Measurements from ENCODE around the gene CCDC85A. TPM values are rescaled to one million over a fixed set of nuclear protein-coding genes. Genes with fewer than 3 reads are reported as not detected.

The CCDC85A gene
- total RNA-seq, 4 donors from 2014 or later: 2.7 to 3.7 (median 3.6) TPM

DNA sequence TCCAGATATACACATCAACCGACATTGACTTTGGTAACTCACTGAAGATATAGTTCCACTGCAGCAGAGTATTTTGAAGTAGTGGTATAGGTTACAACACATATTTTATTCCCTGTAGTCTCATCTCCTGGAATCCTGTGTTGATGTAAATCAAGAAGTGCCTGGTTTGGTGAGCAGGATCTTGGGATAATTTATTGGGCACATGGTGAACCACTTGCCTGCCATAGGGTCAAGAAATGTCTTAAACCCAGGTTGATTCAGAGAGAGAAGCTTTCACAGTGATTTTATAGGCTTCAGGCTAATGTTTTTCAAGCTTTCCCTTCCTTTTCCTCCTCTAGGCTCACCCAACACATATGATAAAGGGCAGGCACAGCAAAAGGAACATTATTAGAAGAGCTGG, 24.6 kb downstream of the CCDC85A start:
- WGBS, 2 donors: 87 to 97% methylated on average over 1 of the region's 1 CpG
- DNase-seq (ENCODE audit: low spot score in 2 of 2): no peak
- no peak overlapping the region for H3K4me3 ChIP-seq (ENCODE audit: low read depth, poor library complexity, severe bottlenecking)
- intact Hi-C loops (cut with DNase I; ENCODE audit: low total_unique reads): no loop called here
- no peak for TF ChIP-seq POLR2A (IDR thresholded peaks at IDR 0.05)
- TF ChIP-seq, protein P1, sequence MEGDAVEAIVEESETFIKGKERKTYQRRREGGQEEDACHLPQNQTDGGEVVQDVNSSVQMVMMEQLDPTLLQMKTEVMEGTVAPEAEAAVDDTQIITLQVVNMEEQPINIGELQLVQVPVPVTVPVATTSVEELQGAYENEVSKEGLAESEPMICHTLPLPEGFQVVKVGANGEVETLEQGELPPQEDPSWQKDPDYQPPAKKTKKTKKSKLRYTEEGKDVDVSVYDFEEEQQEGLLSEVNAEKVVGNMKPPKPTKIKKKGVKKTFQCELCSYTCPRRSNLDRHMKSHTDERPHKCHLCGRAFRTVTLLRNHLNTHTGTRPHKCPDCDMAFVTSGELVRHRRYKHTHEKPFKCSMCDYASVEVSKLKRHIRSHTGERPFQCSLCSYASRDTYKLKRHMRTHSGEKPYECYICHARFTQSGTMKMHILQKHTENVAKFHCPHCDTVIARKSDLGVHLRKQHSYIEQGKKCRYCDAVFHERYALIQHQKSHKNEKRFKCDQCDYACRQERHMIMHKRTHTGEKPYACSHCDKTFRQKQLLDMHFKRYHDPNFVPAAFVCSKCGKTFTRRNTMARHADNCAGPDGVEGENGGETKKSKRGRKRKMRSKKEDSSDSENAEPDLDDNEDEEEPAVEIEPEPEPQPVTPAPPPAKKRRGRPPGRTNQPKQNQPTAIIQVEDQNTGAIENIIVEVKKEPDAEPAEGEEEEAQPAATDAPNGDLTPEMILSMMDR (IDR thresholded peaks at IDR 0.05): no peak

GRCh38 chr2:56209701-56210100, 25.9 kb downstream of the CCDC85A start:
- TF ChIP-seq, protein P1 (IDR thresholded peaks at IDR 0.05): no peak
- TF ChIP-seq POLR2A (IDR thresholded peaks at IDR 0.05): no peak
- intact Hi-C loops (cut with DNase I; ENCODE audit: low total_unique reads): no loop called here
- no peak overlapping the region for H3K4me3 ChIP-seq (ENCODE audit: low read depth, poor library complexity, severe bottlenecking)
- DNase-seq (ENCODE audit: low spot score in 2 of 2): no peak
- WGBS, 2 donors: 89 to 96% methylated on average over 1 of the region's 1 CpG

GRCh38 chr2:56210291-56210690, 26.5 kb downstream of the CCDC85A start:
- H3K4me3 ChIP-seq (ENCODE audit: low read depth, poor library complexity, severe bottlenecking): no peak overlapping the region
- 89 to 92% methylated on average over 3 of the region's 3 CpGs for WGBS, 2 donors
- intact Hi-C loops (cut with DNase I; ENCODE audit: low total_unique reads): no loop called here
- no peak for DNase-seq (ENCODE audit: low spot score in 2 of 2)
- TF ChIP-seq, protein P1 (IDR thresholded peaks at IDR 0.05): no peak
- no peak for TF ChIP-seq POLR2A (IDR thresholded peaks at IDR 0.05)

GRCh38 chr2:56211048-56211447, 27.3 kb downstream of the CCDC85A start:
- no peak overlapping the region for H3K4me3 ChIP-seq (ENCODE audit: low read depth, poor library complexity, severe bottlenecking)
- DNase-seq (ENCODE audit: low spot score in 2 of 2): no peak
- intact Hi-C loops (cut with DNase I; ENCODE audit: low total_unique reads): no loop called here
- no peak for TF ChIP-seq POLR2A (IDR thresholded peaks at IDR 0.05)
- TF ChIP-seq, protein P1 (IDR thresholded peaks at IDR 0.05): no peak

DNA sequence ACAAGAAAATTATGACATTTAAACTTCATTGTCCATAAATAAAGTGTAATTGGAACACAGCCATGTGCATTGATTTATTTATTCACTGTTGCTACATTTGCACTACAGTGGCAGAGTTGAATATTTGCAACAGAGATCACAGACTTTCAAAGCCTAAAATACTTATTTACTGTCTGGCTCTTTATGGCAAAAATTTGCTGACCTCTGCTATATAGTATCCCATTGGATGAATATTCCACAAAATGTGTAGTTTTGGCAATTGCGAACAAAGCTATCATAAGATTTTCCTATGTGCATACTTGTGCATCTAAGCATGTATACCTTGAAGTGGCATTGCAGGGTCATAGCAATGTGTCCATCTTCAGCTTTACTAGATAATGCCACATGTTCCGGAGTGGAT, 32.1 kb downstream of the CCDC85A start:
- TF ChIP-seq POLR2A (IDR thresholded peaks at IDR 0.05): no peak
- TF ChIP-seq, protein P1 (IDR thresholded peaks at IDR 0.05): no peak
- intact Hi-C loops (cut with DNase I; ENCODE audit: low total_unique reads): no loop called here
- no peak overlapping the region for H3K4me3 ChIP-seq (ENCODE audit: low read depth, poor library complexity, severe bottlenecking)
- no peak for DNase-seq (ENCODE audit: low spot score in 2 of 2)
- 96 to 97% methylated on average over 2 of the region's 2 CpGs for WGBS, 2 donors

DNA sequence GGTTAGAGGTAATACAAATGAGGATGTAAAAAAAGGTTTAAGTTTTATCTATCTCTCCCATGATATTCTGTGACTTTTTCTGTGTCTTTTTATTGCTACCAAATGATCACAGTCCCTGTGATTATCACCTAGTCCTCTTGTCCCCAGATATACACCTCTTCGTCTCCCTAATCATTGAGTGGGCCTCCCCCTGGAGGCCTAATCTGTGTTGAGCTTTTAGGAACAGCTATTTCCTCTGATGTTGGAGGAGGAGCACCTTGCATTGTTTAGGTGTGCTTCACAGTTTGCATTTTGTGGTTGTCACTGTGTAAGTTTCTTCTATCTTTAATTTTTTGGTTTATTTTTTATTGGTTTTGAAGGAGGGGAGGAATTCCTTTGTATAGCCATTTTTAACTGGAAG, 33.3 kb downstream of the CCDC85A start:
- H3K4me3 ChIP-seq (ENCODE audit: low read depth, poor library complexity, severe bottlenecking): no peak overlapping the region
- TF ChIP-seq, protein P1 (IDR thresholded peaks at IDR 0.05): no peak
- TF ChIP-seq POLR2A (IDR thresholded peaks at IDR 0.05): no peak
- intact Hi-C loops (cut with DNase I; ENCODE audit: low total_unique reads): no loop called here
- 81 to 85% methylated on average over 1 of the region's 1 CpG for WGBS, 2 donors
- DNase-seq (ENCODE audit: low spot score in 2 of 2): no peak

All from lower leg skin (tissue), 4 donors.